Natural killer cell treated with Interleukin-12 subunit alpha and Interleukin-12 subunit beta and Interleukin-15 and Interleukin-18, amount 100 ng/mL, for 72 hours (primary cell): Measurements from ENCODE around the gene SOD3. TPM values are rescaled to one million over a fixed set of nuclear protein-coding genes. Genes with fewer than 3 reads are reported as not detected.

ENCODE experiments used
- ATAC-seq, 2 donors: fragments of 150-1000 bp; cut with Tn5 transposase in 1 of 2; sonication (Bioruptor Pico), chemical (Tn5 transposase) in 1 of 2; 2 replicates each; pipeline ENCODE4 v1.10.0; 2021
- DNase-seq: peaks from one replicate; pipeline ENCODE4 v3.0.0; 2022; ENCODE audit warnings: low spot score
- H3K27ac Mint-ChIP-seq, 2 donors: 1 replicate in 1 of 2; 2 replicates in 1 of 2; pipeline ENCODE4 v1.8.0; 2022; ENCODE audit warnings: mixed read lengths in 2 of 2, mild to moderate bottlenecking in 1 of 2, moderate library complexity in 1 of 2
- H3K27me3 Mint-ChIP-seq, 2 donors: 1 replicate in 1 of 2; 2 replicates in 1 of 2; pipeline ENCODE4 v1.8.0; 2022; ENCODE audit warnings: mixed read lengths in 2 of 2
- H3K36me3 Mint-ChIP-seq: one replicate; pipeline ENCODE4 v1.8.0; 2022; ENCODE audit warnings: mixed read lengths
- H3K4me1 Mint-ChIP-seq, 2 donors: 1 replicate in 1 of 2; 2 replicates in 1 of 2; pipeline ENCODE4 v1.8.0; 2022; ENCODE audit warnings: low read depth in 2 of 2, mixed read lengths in 2 of 2, mild to moderate bottlenecking in 1 of 2
- H3K4me3 Mint-ChIP-seq: one replicate; pipeline ENCODE4 v1.8.0; 2022; ENCODE audit warnings: mixed read lengths
- H3K9me3 Mint-ChIP-seq: 2 replicates; pipeline ENCODE4 v1.8.0; 2022; ENCODE audit warnings: mixed read lengths
- total RNA-seq, 2 donors: library from RNA; stranded (reverse); gene quantifications; one replicate each; pipeline ENCODE4 v1.2.3, GENCODE V29; 2022

SOD3 gene
- total RNA-seq, 2 donors from 2014 or later = not detected

- no peaks in the 10 kb centered on the region for H3K36me3 Mint-ChIP-seq
- no peak for DNase-seq
- H3K4me1 Mint-ChIP-seq = no peaks in the 10 kb centered on the region
- no peak for ATAC-seq
- H3K27me3 Mint-ChIP-seq = peaks cover 3 to 7% of the 10 kb centered on the region in 2 donors
- H3K27ac Mint-ChIP-seq = no peak overlapping the region
- H3K9me3 Mint-ChIP-seq = peaks cover 3% of the 10 kb centered on the region
- no peak overlapping the region for H3K4me3 Mint-ChIP-seq
Measured at GRCh38 chr4:24781999-24782745, 13.2 kb upstream of the SOD3 start.

- ATAC-seq = no peak
- Mint-ChIP-seq H3K4me3 (no peak overlapping the region), H3K36me3 (no peaks in the 10 kb centered on the region), H3K9me3 (peaks cover 7% of the 10 kb centered on the region), H3K4me1 (no peaks in the 10 kb centered on the region), H3K27me3 (peaks cover 3 to 7% of the 10 kb centered on the region in 2 donors), H3K27ac (no peak overlapping the region)
- no peak for DNase-seq
Measured at GRCh38 chr4:24783506-24783905, 11.9 kb upstream of the SOD3 start.

- no peak for ATAC-seq
- no peak overlapping the region for H3K27ac Mint-ChIP-seq
- peaks cover 7% of the 10 kb centered on the region for H3K9me3 Mint-ChIP-seq
- no peaks in the 10 kb centered on the region for H3K4me1 Mint-ChIP-seq
- DNase-seq = no peak
- H3K4me3 Mint-ChIP-seq = no peak overlapping the region
- H3K27me3 Mint-ChIP-seq = peaks cover 0 to 9% of the 10 kb centered on the region in 2 donors
- no peaks in the 10 kb centered on the region for H3K36me3 Mint-ChIP-seq
Measured at GRCh38 chr4:24791043-24791442, 4.3 kb upstream of the SOD3 start.

GRCh38 chr4:24792552-24792951 is 2.8 kb upstream of the SOD3 start:
- Mint-ChIP-seq H3K4me3 (no peak overlapping the region), H3K4me1 (no peaks in the 10 kb centered on the region), H3K27me3 (peaks cover 0 to 9% of the 10 kb centered on the region in 2 donors), H3K27ac (no peak overlapping the region), H3K36me3 (no peaks in the 10 kb centered on the region), H3K9me3 (peaks cover 7% of the 10 kb centered on the region)
- ATAC-seq (no peak), DNase-seq (no peak)

GRCh38 chr4:24793219-24794005 is 2.0 kb upstream of the SOD3 start:
- peaks cover 4% of the 10 kb centered on the region for H3K9me3 Mint-ChIP-seq
- H3K4me3 Mint-ChIP-seq = no peak overlapping the region
- DNase-seq (no peak), ATAC-seq (no peak)
- H3K36me3 Mint-ChIP-seq = no peaks in the 10 kb centered on the region
- no peak overlapping the region for H3K27ac Mint-ChIP-seq
- peaks cover 6 to 11% of the 10 kb centered on the region in 2 donors for H3K27me3 Mint-ChIP-seq
- H3K4me1 Mint-ChIP-seq = no peaks in the 10 kb centered on the region

- Mint-ChIP-seq H3K4me1 (no peaks in the 10 kb centered on the region), H3K9me3 (no peaks in the 10 kb centered on the region), H3K27ac (no peak overlapping the region), H3K27me3 (peaks cover 12 to 18% of the 10 kb centered on the region in 2 donors), H3K4me3 (no peak overlapping the region), H3K36me3 (no peaks in the 10 kb centered on the region)
- DNase-seq (no peak), ATAC-seq (no peak)
Measured at GRCh38 chr4:24794051-24794450, 1.3 kb upstream of the SOD3 start.

GRCh38 chr4:24794480-24794879 is 893 bp upstream of the SOD3 start:
- H3K36me3 Mint-ChIP-seq = no peaks in the 10 kb centered on the region
- no peak overlapping the region for H3K4me3 Mint-ChIP-seq
- peaks cover 13 to 16% of the 10 kb centered on the region in 2 donors for H3K27me3 Mint-ChIP-seq

GRCh38 chr4:24795666-24796381 is 451 bp downstream of the SOD3 start:
- no peak for ATAC-seq
- peaks cover 18 to 20% of the 10 kb centered on the region in 2 donors for H3K27me3 Mint-ChIP-seq
- DNase-seq = no peak
- H3K36me3 Mint-ChIP-seq = no peaks in the 10 kb centered on the region
- no peak overlapping the region for H3K4me3 Mint-ChIP-seq
- no peaks in the 10 kb centered on the region for H3K9me3 Mint-ChIP-seq
- H3K27ac Mint-ChIP-seq = no peak overlapping the region
- no peaks in the 10 kb centered on the region for H3K4me1 Mint-ChIP-seq

More at GRCh38 chr4:24794480-24794879, 893 bp upstream of the SOD3 start:
- Mint-ChIP-seq H3K4me1 (no peaks in the 10 kb centered on the region), H3K9me3 (no peaks in the 10 kb centered on the region), H3K27ac (no peak overlapping the region)
- ATAC-seq = no peak
- no peak for DNase-seq

GRCh38 chr4:24796620-24797019 is 1.2 kb downstream of the SOD3 start:
- H3K36me3 Mint-ChIP-seq = no peaks in the 10 kb centered on the region
- no peaks in the 10 kb centered on the region for H3K9me3 Mint-ChIP-seq
- H3K27me3 Mint-ChIP-seq = peaks cover 26 to 28% of the 10 kb centered on the region in 2 donors
- ATAC-seq (no peak), DNase-seq (no peak)
- no peak overlapping the region for H3K4me3 Mint-ChIP-seq
- H3K4me1 Mint-ChIP-seq = no peaks in the 10 kb centered on the region
- no peak overlapping the region for H3K27ac Mint-ChIP-seq

GRCh38 chr4:24798036-24798610 is 2.8 kb downstream of the SOD3 start:
- Mint-ChIP-seq H3K27me3 (peaks cover 30 to 38% of the 10 kb centered on the region in 2 donors), H3K27ac (no peak overlapping the region), H3K36me3 (no peaks in the 10 kb centered on the region), H3K4me1 (no peaks in the 10 kb centered on the region), H3K4me3 (no peak overlapping the region), H3K9me3 (no peaks in the 10 kb centered on the region)
- ATAC-seq (no peak), DNase-seq (no peak)

GRCh38 chr4:24799196-24799543 is 3.8 kb downstream of the SOD3 start:
- DNase-seq = no peak
- H3K27ac Mint-ChIP-seq = no peak overlapping the region
- peak in 1 of 2 donors; percentile 16 for ATAC-seq
- no peaks in the 10 kb centered on the region for H3K36me3 Mint-ChIP-seq
- no peak overlapping the region for H3K4me3 Mint-ChIP-seq
- H3K9me3 Mint-ChIP-seq = no peaks in the 10 kb centered on the region
- peaks cover 28 to 49% of the 10 kb centered on the region in 2 donors for H3K27me3 Mint-ChIP-seq
- no peaks in the 10 kb centered on the region for H3K4me1 Mint-ChIP-seq

- DNase-seq = no peak
- no peaks in the 10 kb centered on the region for H3K9me3 Mint-ChIP-seq
- H3K27me3 Mint-ChIP-seq = peaks cover 30 to 54% of the 10 kb centered on the region in 2 donors
- H3K4me1 Mint-ChIP-seq = no peaks in the 10 kb centered on the region
- H3K4me3 Mint-ChIP-seq = no peak overlapping the region
- peak in 1 of 2 donors; percentile 5 for ATAC-seq
- H3K27ac Mint-ChIP-seq = no peak overlapping the region
- H3K36me3 Mint-ChIP-seq = no peaks in the 10 kb centered on the region
Measured at GRCh38 chr4:24799544-24800324, 4.4 kb downstream of the SOD3 start.

GRCh38 chr4:24800325-24800895 is 5.0 kb downstream of the SOD3 start:
- H3K4me3 Mint-ChIP-seq = no peak overlapping the region
- no peaks in the 10 kb centered on the region for H3K4me1 Mint-ChIP-seq

More at GRCh38 chr4:24800325-24800895, 5.0 kb downstream of the SOD3 start:
- Mint-ChIP-seq H3K27me3 (peaks cover 34 to 58% of the 10 kb centered on the region in 2 donors), H3K27ac (no peak overlapping the region), H3K36me3 (no peaks in the 10 kb centered on the region), H3K9me3 (no peaks in the 10 kb centered on the region)
- DNase-seq (no peak), ATAC-seq (no peak)
